SU-DHL-6 (cell line): ENCODE results near the gene GAB2.

Experiments used
- H2AFZ ChIP-seq: fragments of 200-600 bp; sonication (generic); 2 replicates; pipeline ENCODE4 v1.6.1; 2014; ENCODE audit warnings: low read depth, mild to moderate bottlenecking, moderate library complexity, mixed read lengths, antibody characterized with exemption, low read length; ENCODE audit not compliant: severe bottlenecking
- H3F3A ChIP-seq: fragments of 200-600 bp; shearing (Covaris generic); 2 replicates; pipeline ENCODE4 v1.6.0; 2016; ENCODE audit warnings: antibody characterized with exemption, mild to moderate bottlenecking; ENCODE audit not compliant: insufficient read depth
- H3K27ac ChIP-seq: fragments of 200-600 bp; sonication (generic); 2 replicates; pipeline ENCODE4 v1.5.1; 2016; ENCODE audit warnings: low read depth, mild to moderate bottlenecking, low read length, moderate library complexity, mixed read lengths
- H3K27me3 ChIP-seq: fragments of 200-600 bp; sonication (generic), shearing (Covaris generic); 2 replicates; pipeline ENCODE4 v1.6.0; 2014; ENCODE audit warnings: mild to moderate bottlenecking, low read length
- H3K36me3 ChIP-seq: fragments of 200-600 bp; sonication (generic); 2 replicates; pipeline ENCODE4 v1.6.1; 2014; ENCODE audit warnings: mild to moderate bottlenecking, low read length, mixed read lengths
- H3K4me2 ChIP-seq: fragments of 300-600, 200-600 bp; shearing (Covaris generic), sonication (generic); 2 replicates; pipeline ENCODE4 v1.6.0; 2014; ENCODE audit warnings: low read length, low read depth, mild to moderate bottlenecking; ENCODE audit not compliant: poor library complexity, severe bottlenecking
- H3K4me3 ChIP-seq: fragments of 200-600 bp; sonication (generic); 2 replicates; pipeline ENCODE4 v1.5.1; 2014; ENCODE audit warnings: antibody characterized with exemption, low read length, mild to moderate bottlenecking, mixed read lengths; ENCODE audit not compliant: insufficient read depth, poor library complexity, severe bottlenecking
- H3K79me2 ChIP-seq: fragments of 200-600 bp; sonication (generic); 2 replicates; pipeline ENCODE4 v1.6.1; 2014; ENCODE audit warnings: mild to moderate bottlenecking, low read length, moderate library complexity; ENCODE audit not compliant: insufficient read depth
- H3K9ac ChIP-seq: fragments of 200-600 bp; sonication (generic); 2 replicates; pipeline ENCODE4 v1.7.0; 2014; ENCODE audit warnings: mild to moderate bottlenecking, low read length
- H3K9me2 ChIP-seq: fragments of 200-600 bp; sonication (generic); replicated peaks from 2 replicates; pipeline ENCODE4 v1.6.1; 2014; ENCODE audit warnings: low read length; ENCODE audit not compliant: insufficient read depth
- H3K9me3 ChIP-seq: fragments of 200-600 bp; sonication (generic); 2 replicates; pipeline ENCODE4 v1.6.1; 2014; ENCODE audit warnings: low read length, mixed read lengths; ENCODE audit not compliant: insufficient read depth
- H4K20me1 ChIP-seq: fragments of 200-600 bp; sonication (generic); 2 replicates; pipeline ENCODE4 v1.6.1; 2014; ENCODE audit warnings: low read depth, mild to moderate bottlenecking, antibody characterized with exemption, low read length, moderate library complexity, mixed read lengths
- EZH2phosphoT487 ChIP-seq: fragments of 200-600 bp; sonication (generic), shearing (Covaris generic); conservative IDR thresholded peaks from 2 replicates; pipeline ENCODE4 v1.6.1; 2018; ENCODE audit warnings: mild to moderate bottlenecking, antibody characterized with exemption, low read length, moderate library complexity, mixed read lengths
- TF ChIP-seq, protein P1 (sequence below): fragments of 200-600 bp; sonication (generic); IDR thresholded peaks from one replicate; pipeline ENCODE4 v1.5.1; 2017; ENCODE audit warnings: antibody characterized with exemption, mild to moderate bottlenecking, low read length, moderate library complexity; ENCODE audit not compliant: insufficient read depth, poor library complexity, severe bottlenecking

GAB2 gene

DNA sequence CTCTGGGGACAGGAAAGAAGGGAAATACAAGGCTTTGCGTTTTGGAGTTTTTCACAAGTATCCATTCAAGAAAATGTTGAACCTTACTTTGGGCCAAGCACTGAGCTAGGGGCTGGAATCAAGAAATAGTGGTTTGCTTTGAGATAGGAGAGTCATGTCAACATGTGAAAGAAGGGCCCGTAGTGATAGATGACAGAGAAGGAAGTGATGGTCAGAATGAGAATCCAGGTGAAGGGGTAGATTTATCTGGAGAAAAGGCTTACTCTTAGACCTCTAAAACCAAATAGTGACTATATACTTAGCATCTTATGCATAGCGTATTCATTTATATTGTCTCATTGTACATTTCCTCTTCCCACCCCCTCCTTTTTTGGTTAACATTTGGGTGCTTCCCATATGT lies 87.3 kb downstream of the GAB2 start:
- no peak overlapping the region for H3K4me2 ChIP-seq
- no peak overlapping the region for H3K4me3 ChIP-seq
- TF ChIP-seq EZH2phosphoT487: no peak
- TF ChIP-seq, protein P1, sequence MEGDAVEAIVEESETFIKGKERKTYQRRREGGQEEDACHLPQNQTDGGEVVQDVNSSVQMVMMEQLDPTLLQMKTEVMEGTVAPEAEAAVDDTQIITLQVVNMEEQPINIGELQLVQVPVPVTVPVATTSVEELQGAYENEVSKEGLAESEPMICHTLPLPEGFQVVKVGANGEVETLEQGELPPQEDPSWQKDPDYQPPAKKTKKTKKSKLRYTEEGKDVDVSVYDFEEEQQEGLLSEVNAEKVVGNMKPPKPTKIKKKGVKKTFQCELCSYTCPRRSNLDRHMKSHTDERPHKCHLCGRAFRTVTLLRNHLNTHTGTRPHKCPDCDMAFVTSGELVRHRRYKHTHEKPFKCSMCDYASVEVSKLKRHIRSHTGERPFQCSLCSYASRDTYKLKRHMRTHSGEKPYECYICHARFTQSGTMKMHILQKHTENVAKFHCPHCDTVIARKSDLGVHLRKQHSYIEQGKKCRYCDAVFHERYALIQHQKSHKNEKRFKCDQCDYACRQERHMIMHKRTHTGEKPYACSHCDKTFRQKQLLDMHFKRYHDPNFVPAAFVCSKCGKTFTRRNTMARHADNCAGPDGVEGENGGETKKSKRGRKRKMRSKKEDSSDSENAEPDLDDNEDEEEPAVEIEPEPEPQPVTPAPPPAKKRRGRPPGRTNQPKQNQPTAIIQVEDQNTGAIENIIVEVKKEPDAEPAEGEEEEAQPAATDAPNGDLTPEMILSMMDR: no peak
- no peaks in the 10 kb centered on the region for H3K79me2 ChIP-seq
- H3K9me2 ChIP-seq: no peaks in the 10 kb centered on the region
- no peaks in the 10 kb centered on the region for H3F3A ChIP-seq
- no peaks in the 10 kb centered on the region for H4K20me1 ChIP-seq
- H3K36me3 ChIP-seq: no peaks in the 10 kb centered on the region
- no peak overlapping the region for H3K27ac ChIP-seq
- H2AFZ ChIP-seq: no peak overlapping the region
- no peak overlapping the region for H3K9ac ChIP-seq
- H3K9me3 ChIP-seq: no peaks in the 10 kb centered on the region
- H3K27me3 ChIP-seq: no peaks in the 10 kb centered on the region

DNA sequence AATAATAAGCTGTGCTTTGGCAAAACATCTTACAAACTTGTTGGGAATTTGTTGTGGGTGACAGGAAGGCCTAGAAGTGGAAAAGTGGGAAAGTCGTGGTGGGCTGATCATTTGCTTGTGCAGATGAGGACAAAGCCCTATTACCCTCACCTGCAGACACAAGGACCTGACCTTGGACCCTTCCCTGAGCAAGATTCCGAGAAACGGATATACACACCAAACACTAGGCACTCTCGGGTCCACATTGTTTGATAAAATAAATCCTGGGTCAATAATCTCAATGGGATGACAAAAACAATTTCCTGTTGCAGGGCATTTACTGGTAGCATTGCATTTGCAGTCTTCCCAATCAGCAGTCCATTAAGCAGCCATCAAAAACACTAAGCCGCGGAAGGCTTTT lies 89.7 kb downstream of the GAB2 start:
- Histone ChIP-seq H3K36me3 (no peaks in the 10 kb centered on the region), H3K4me3 (no peak overlapping the region), H4K20me1 (no peaks in the 10 kb centered on the region), H3K9ac (no peak overlapping the region), H3F3A (no peaks in the 10 kb centered on the region), H3K27me3 (no peaks in the 10 kb centered on the region), H2AFZ (no peak overlapping the region), H3K4me2 (no peak overlapping the region), H3K9me3 (no peaks in the 10 kb centered on the region), H3K27ac (no peak overlapping the region), H3K79me2 (no peaks in the 10 kb centered on the region), H3K9me2 (no peaks in the 10 kb centered on the region)
- TF ChIP-seq, protein P1: no peak
- no peak for TF ChIP-seq EZH2phosphoT487

GRCh38 chr11:78325274-78325781 lies 92.3 kb downstream of the GAB2 start:
- Histone ChIP-seq H3K4me2 (no peak overlapping the region), H3K9me2 (no peaks in the 10 kb centered on the region), H2AFZ (no peak overlapping the region)

More at GRCh38 chr11:78325274-78325781, 92.3 kb downstream of the GAB2 start:
- Histone ChIP-seq H3K9ac (no peak overlapping the region), H3F3A (no peaks in the 10 kb centered on the region), H3K27ac (no peak overlapping the region), H3K4me3 (no peak overlapping the region), H3K27me3 (no peaks in the 10 kb centered on the region), H3K79me2 (no peaks in the 10 kb centered on the region), H3K9me3 (no peaks in the 10 kb centered on the region), H4K20me1 (no peaks in the 10 kb centered on the region), H3K36me3 (no peaks in the 10 kb centered on the region)
- TF ChIP-seq, protein P1: no peak
- TF ChIP-seq EZH2phosphoT487: no peak
